ENCODE results near the gene RNF213.

DNA sequence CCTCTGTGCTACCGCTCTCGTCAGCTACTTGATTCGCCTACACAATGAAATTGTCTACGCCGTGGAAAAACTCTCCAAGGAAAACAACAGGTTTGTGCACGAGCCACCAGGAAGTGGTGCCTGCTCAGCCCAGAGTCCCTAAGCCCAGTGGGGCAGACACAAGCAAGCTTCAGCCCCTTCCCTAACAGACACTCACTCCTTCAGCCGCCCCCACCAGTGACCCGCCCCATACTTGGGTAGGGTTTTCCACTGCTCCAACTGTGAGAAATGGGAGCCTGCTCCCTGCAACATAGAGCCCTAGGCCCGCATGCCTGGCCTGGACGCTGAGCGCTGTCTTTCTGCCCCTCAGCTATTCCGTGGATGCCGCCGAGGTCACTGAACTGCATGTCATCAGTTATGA, 125.7 kb downstream of the RNF213 start:
- no peak for TF ChIP-seq EZH2 (IDR thresholded peaks at IDR 0.05; ENCODE audit: low read depth)
- TF ChIP-seq, protein P1, sequence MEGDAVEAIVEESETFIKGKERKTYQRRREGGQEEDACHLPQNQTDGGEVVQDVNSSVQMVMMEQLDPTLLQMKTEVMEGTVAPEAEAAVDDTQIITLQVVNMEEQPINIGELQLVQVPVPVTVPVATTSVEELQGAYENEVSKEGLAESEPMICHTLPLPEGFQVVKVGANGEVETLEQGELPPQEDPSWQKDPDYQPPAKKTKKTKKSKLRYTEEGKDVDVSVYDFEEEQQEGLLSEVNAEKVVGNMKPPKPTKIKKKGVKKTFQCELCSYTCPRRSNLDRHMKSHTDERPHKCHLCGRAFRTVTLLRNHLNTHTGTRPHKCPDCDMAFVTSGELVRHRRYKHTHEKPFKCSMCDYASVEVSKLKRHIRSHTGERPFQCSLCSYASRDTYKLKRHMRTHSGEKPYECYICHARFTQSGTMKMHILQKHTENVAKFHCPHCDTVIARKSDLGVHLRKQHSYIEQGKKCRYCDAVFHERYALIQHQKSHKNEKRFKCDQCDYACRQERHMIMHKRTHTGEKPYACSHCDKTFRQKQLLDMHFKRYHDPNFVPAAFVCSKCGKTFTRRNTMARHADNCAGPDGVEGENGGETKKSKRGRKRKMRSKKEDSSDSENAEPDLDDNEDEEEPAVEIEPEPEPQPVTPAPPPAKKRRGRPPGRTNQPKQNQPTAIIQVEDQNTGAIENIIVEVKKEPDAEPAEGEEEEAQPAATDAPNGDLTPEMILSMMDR (conservative IDR thresholded peaks at IDR 0.05), result no peak

Data from PC-9 (cell line).